Esophagus (tissue), 2 donors: Measurements from ENCODE around the gene MED25. TPM values are rescaled to one million over a fixed set of nuclear protein-coding genes. Genes with fewer than 3 reads are reported as not detected.

ENCODE experiments used
- H3K27ac ChIP-seq, 2 donors: one replicate each; pipeline ENCODE4 v1.5.1; 2013; ENCODE audit warnings: low read depth in 2 of 2, mild to moderate bottlenecking in 2 of 2, inconsistent platforms in 1 of 2, low read length in 1 of 2, moderate library complexity in 1 of 2
- H3K27me3 ChIP-seq, 2 donors: one replicate each; pipeline ENCODE4 v1.6.1; 2013; ENCODE audit warnings: low read length in 2 of 2, control low read depth in 1 of 2, mild to moderate bottlenecking in 1 of 2; ENCODE audit not compliant: insufficient read depth in 2 of 2, control insufficient read depth in 1 of 2
- H3K36me3 ChIP-seq, 2 donors: one replicate each; pipeline ENCODE4 v1.6.1; 2013; ENCODE audit warnings: low read length in 1 of 2; ENCODE audit not compliant: control insufficient read depth in 2 of 2, insufficient read depth in 2 of 2
- H3K4me1 ChIP-seq, 2 donors: one replicate each; pipeline ENCODE4 v1.6.1; 2013; ENCODE audit warnings: low read length in 1 of 2; ENCODE audit not compliant: control insufficient read depth in 2 of 2, insufficient read depth in 2 of 2
- H3K4me3 ChIP-seq, 2 donors: one replicate each; pipeline ENCODE4 v1.5.1; 2013; ENCODE audit warnings: low read length in 2 of 2, mild to moderate bottlenecking in 2 of 2, low read depth in 1 of 2, moderate library complexity in 1 of 2
- H3K9me3 ChIP-seq, 2 donors: one replicate each; pipeline ENCODE4 v1.6.1; 2013; ENCODE audit warnings: mild to moderate bottlenecking in 2 of 2, low read depth in 1 of 2, low read length in 1 of 2, moderate library complexity in 1 of 2; ENCODE audit not compliant: control insufficient read depth in 2 of 2, insufficient read depth in 1 of 2
- WGBS, 2 donors: extraction: QIAGEN DNeasy Blood & Tissue Kit; methylation state at CpG; one replicate each; pipeline ENCODE4 v1.1.7; 2013; 5-methylcytosine and 5-hydroxymethylcytosine counted together
- polyA plus RNA-seq, 2 donors: library from polyadenylated mRNA; stranded (reverse); fragments of 200-250 nt; gene quantifications; one replicate each; pipeline ENCODE4 v1.2.3, GENCODE V29; 2013
- donor health status: healthy with polysubstance abuse.
- donor health status: Bipolar disorder and iron deficiency.

Gene MED25
- polyA plus RNA-seq, 2 donors = 27.7 to 54.9 TPM

DNA sequence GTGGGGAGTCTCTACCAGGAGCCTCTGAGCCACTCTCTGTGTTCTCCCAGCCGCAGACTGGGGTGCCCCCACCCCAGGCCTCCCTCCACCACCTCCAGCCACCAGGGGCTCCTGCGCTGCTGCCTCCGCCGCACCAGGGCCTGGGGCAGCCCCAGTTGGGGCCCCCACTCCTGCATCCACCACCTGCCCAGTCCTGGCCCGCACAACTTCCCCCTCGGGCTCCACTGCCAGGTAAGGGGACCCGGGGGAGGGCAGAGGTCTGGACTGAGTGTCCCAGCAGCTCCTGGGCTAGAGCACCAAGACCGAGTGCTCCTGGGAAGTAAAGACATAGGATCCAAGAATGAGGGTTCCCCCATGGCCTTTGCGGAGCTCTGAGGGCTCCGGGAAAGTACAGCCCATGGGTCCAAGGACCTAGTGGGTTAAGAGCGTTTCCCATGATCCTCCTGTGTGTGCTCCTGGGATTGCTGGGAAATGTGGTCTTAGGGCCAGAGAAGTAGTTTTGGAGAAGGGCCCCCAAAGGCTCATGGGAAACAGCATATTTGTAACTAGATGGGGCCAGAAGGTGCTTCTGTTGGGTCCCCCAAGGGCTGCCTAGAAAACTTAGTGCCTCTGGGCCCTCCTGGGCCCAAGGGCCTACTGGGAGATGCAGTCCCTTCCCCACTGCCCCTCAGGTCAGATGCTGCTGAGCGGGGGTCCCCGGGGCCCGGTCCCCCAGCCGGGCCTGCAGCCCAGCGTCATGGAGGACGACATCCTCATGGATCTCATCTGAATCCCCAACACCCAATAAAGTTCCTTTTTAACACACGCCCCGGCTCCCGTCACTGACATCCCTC, 18.3 kb downstream of the MED25 start:
- Histone ChIP-seq H3K27ac (no peak overlapping the region), H3K36me3 (peaks cover 23 to 48% of the 10 kb centered on the region in 2 donors), H3K4me1 (no peaks in the 10 kb centered on the region), H3K27me3 (no peaks in the 10 kb centered on the region), H3K9me3 (no peaks in the 10 kb centered on the region), H3K4me3 (no peak overlapping the region)
- 95 to 96% methylated on average over 18 to 20 of the region's 20 CpGs for WGBS, 2 donors

DNA sequence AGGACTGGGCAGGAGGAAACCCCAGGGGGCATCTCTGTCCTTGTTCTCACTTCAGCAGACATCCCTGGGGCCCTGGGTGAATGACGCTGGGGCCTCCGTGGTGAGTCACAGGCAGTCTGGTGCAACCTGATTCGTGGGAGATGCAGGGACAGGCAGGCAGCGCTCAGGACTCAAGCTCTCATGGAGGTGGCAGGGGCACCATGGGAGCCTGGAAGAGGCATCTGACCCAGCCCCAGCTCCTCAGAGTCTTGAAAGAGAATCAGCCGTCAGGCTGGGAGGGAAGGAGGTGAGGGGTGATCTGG, 18.9 kb downstream of the MED25 start:
- Histone ChIP-seq H3K36me3 (peaks cover 20 to 45% of the 10 kb centered on the region in 2 donors), H3K9me3 (no peaks in the 10 kb centered on the region)
- WGBS, 2 donors = 86 to 92% methylated on average over 5 of the region's 5 CpGs

DNA sequence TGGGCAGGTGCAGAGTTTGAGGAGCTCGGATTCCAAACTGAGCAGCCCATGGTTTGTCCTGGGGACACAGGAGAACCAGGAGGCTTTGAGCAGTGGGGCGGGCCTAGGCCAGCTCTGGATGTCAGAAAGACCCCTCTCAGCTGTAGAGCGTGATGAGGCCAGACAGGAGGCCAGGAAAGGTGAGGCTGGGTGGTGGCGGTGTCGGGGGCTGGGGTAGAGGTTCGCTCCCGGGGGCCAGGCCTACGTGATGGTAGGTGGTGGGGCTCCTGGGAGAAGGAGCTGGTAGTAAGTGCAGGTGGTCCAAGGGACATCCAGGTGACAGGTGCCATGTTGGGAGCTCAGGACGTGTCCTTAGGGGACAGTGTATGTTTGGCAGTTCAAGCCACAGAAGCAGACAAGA, 19.3 kb downstream of the MED25 start:
- H3K27me3 ChIP-seq = no peaks in the 10 kb centered on the region
- no peak overlapping the region for H3K27ac ChIP-seq
- H3K4me1 ChIP-seq = no peaks in the 10 kb centered on the region
- H3K36me3 ChIP-seq = peaks cover 20 to 41% of the 10 kb centered on the region in 2 donors
- H3K9me3 ChIP-seq = no peaks in the 10 kb centered on the region
- WGBS, 2 donors = 96% methylated on average over 9 of the region's 9 CpGs
- H3K4me3 ChIP-seq = no peak overlapping the region

More for the DNA sequence above, 18.9 kb downstream of the MED25 start:
- Histone ChIP-seq H3K4me3 (no peak overlapping the region), H3K27ac (no peak overlapping the region), H3K27me3 (no peaks in the 10 kb centered on the region), H3K4me1 (no peaks in the 10 kb centered on the region)

DNA sequence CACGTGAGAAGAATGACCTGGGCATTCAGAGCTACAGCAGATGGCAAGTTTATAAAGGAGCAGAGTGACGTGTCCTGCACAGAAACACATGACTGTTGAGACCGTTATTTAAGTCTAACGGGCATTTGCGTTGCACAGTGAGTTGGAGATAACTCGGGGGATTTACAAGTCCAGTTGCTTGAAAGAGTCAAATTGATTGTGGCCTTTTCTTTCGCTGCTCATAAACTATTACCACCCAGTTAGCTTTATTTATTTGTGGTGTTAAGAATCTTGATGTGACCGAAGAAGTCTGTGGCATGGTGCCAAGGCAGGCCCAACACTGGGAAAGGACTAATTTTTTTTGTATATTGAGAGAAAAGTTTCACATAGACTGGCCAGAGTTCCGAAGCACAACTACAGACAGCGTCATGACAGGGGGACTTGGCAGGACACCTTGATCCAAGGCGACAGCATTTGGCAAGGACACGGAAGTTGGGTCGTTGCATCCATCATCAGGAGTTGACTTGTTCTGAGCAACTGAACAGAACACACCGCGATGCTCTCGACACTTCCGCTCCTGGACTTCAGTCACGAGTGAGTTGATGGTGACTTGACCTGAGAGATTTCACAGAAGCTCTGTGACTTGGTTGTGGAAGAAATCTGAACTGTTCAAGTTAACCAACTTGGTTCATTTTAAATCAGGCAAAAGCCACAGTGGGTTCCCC, 20.9 kb downstream of the MED25 start:
- H3K27ac ChIP-seq = no peak overlapping the region
- WGBS, 2 donors = 88 to 89% methylated on average over 18 of the region's 18 CpGs
- peaks cover 18 to 29% of the 10 kb centered on the region in 2 donors for H3K36me3 ChIP-seq
- no peaks in the 10 kb centered on the region for H3K27me3 ChIP-seq
- H3K9me3 ChIP-seq = no peaks in the 10 kb centered on the region
- H3K4me1 ChIP-seq = no peaks in the 10 kb centered on the region
- H3K4me3 ChIP-seq = no peak overlapping the region

DNA sequence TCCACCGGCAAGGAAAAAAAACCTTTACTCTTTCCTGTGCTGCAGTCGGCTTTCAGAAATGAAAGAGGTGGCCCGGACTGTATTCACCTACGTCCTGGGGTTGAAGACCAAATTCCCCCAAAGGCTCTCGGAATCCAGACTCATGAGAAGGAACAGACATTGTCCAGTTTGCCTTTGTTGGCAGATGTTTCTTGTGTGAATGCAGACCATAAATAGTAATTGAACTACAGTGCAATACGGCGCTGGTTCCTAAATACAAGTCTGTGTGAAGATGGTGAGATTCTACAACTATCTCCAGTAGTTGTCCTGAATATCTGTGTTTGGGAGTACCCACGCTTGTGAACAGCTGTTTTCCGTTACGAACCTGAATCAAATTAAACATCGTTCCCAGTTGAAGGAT, 21.6 kb downstream of the MED25 start:
- no peak overlapping the region for H3K4me3 ChIP-seq
- H3K9me3 ChIP-seq = no peaks in the 10 kb centered on the region
- WGBS, 2 donors = 92 to 94% methylated on average over 11 of the region's 11 CpGs
- H3K4me1 ChIP-seq = no peaks in the 10 kb centered on the region
- H3K27me3 ChIP-seq = no peaks in the 10 kb centered on the region
- H3K27ac ChIP-seq = no peak overlapping the region
- peaks cover 12 to 22% of the 10 kb centered on the region in 2 donors for H3K36me3 ChIP-seq

DNA sequence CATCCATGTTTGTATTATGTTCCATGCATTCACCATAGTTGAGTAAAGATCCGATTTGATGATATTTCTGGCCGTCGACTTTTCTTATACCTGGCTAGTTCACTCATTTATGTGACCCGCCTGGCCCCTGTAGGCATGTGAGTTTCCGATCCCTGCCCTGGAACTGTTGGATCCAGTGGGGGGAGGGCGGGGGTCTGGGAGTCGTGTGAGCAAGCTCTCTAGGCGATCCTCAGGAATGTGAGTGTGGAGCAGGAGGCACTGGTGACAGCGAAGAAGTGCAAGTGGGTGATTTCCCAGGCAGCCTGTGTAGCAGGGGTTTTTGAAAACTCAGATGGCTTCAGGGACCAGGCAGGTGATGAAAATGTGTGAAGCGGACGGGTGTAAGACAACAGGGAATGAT, 22.2 kb downstream of the MED25 start:
- H3K9me3 ChIP-seq = no peaks in the 10 kb centered on the region
- H3K27me3 ChIP-seq = no peaks in the 10 kb centered on the region
- peaks cover 12 to 16% of the 10 kb centered on the region in 2 donors for H3K36me3 ChIP-seq
- 88 to 94% methylated on average over 11 of the region's 11 CpGs for WGBS, 2 donors
- H3K27ac ChIP-seq = no peak overlapping the region
- no peaks in the 10 kb centered on the region for H3K4me1 ChIP-seq
- H3K4me3 ChIP-seq = no peak overlapping the region

DNA sequence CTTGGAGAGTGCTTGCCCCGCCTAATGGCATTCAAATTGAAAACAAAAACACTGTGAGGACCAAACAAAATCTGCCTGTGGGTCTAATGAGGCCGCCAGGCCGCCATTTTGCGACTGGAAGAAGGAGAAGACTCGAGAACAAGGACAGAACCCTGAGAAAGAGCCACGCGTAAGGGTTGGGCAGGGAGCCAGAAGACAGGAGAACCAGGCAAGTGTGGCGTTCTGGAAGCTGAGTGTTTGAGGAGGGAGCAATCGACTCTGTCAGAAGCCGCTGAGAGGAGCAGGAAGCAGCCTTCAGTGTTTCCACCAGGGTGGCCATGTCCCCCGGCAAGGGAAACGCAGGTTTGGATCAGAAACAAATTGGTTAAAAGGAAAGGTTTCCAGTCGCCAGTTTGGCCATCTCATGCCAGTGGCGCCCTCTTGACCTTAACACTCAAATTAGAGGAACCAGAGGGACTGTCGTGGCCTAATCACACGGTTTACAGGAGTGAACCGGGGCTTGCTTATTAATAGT, 22.7 kb downstream of the MED25 start:
- WGBS, 2 donors = 92% methylated on average over 17 of the region's 17 CpGs
- Histone ChIP-seq H3K9me3 (no peaks in the 10 kb centered on the region), H3K36me3 (peaks cover 9 to 15% of the 10 kb centered on the region in 2 donors), H3K4me1 (no peaks in the 10 kb centered on the region), H3K27me3 (no peaks in the 10 kb centered on the region), H3K4me3 (no peak overlapping the region), H3K27ac (no peak overlapping the region)

DNA sequence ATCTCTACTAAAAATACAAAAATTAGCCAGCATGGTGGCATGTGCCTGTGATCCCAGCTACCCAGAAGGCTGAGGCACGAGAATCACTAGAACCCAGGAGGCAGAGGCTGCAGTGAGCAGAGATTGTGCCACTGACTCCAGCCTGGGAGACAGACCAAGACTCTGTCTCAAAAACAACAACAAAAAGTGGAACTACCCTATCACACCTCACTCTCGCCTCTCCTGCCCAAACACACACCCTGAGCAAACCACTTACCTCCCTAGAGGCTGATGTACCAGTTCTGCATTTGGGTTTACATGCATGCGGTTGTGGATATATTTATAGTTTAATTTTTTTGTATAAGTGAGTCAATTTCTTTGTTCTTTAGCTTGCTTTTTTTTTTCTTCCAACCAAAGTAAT, 25.2 kb downstream of the MED25 start:
- H3K36me3 ChIP-seq = peaks cover 2 to 6% of the 10 kb centered on the region in 2 donors
- H3K4me1 ChIP-seq = no peaks in the 10 kb centered on the region
- no peaks in the 10 kb centered on the region for H3K27me3 ChIP-seq
- 84 to 88% methylated on average over 3 of the region's 3 CpGs for WGBS, 2 donors
- no peak overlapping the region for H3K4me3 ChIP-seq
- H3K27ac ChIP-seq = no peak overlapping the region
- H3K9me3 ChIP-seq = no peaks in the 10 kb centered on the region

DNA sequence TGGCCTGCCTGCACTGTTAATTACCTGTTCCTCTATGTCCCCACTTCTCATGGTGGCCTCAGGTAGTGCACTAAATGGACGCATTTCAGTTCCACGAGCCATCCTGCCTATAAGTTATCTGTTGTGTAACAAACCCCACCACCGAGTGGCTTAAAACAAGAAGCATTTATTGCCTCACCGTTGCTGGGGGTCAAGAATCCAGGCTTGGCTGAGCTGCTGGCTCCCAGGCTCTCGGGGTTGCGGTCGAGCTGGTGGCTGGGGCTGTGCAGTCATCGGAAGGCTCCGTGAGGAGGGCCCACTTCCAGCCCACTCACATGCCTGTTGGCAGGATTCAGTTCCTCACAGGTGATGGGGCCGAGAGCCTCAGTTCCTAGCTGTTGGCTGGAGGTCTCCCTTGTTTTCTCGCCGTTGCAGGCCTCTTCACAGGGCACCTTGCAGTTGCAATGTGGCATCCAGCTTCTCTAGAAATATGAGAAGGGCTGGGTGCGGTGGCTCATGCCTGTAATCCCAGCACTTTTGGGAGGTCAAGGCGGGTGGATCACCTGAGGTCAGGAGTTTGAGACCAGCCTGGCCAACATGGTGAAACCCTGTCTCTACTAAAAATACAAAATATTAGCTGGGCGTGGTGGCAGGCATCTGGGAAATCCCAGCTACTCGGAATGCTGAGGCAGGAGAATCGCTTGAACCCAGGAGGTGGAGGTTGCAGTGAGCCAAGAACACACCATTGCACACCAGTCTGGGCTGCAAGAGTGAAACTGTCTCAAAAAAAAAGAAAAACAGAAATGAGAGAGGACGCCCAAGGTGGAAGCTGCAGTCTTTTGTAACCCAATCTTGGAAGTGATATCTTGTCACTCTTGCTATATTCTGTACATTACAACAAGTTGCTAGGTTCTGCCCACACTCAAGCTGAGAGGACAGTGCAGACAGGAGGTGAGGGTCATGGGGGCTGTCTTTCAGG, 26.3 kb downstream of the MED25 start:
- Histone ChIP-seq H3K27ac (no peak overlapping the region), H3K4me1 (no peaks in the 10 kb centered on the region), H3K4me3 (no peak overlapping the region), H3K9me3 (no peaks in the 10 kb centered on the region), H3K27me3 (no peaks in the 10 kb centered on the region), H3K36me3 (peaks cover 2 to 4% of the 10 kb centered on the region in 2 donors)
- WGBS, 2 donors = 82 to 85% methylated on average over 18 of the region's 18 CpGs
